BE2C (cell line): ENCODE results near the gene MEX3D.

Source experiments
- DNase-seq: peaks from one replicate; pipeline ENCODE4 v3.0.0-alpha.2; 2020
- H3K27me3 ChIP-seq: fragments of 250-450 bp; sonication (Bioruptor Pico); 2 replicates; pipeline ENCODE4 v1.5.1; 2020; ENCODE audit warnings: mild to moderate bottlenecking
- H3K36me3 ChIP-seq: fragments of 250-450 bp; sonication (Bioruptor Pico); 2 replicates; pipeline ENCODE4 v1.5.1; 2020; ENCODE audit warnings: mild to moderate bottlenecking
- H3K4me1 ChIP-seq: fragments of 250-450 bp; sonication (Bioruptor Pico); 2 replicates; pipeline ENCODE4 v1.5.1; 2020
- H3K4me3 ChIP-seq: 2 replicates; pipeline ENCODE4 v1.5.1; 2011; ENCODE audit warnings: low read depth, low read length
- H3K9me3 ChIP-seq: fragments of 250-450 bp; sonication (Bioruptor Pico); 2 replicates; pipeline ENCODE4 v1.5.1; 2020
- TF ChIP-seq, protein P1 (sequence below): IDR thresholded peaks from 2 replicates; pipeline ENCODE4 v1.5.1; 2012; ENCODE audit warnings: mild to moderate bottlenecking, low read depth, low read length

Gene MEX3D

DNA sequence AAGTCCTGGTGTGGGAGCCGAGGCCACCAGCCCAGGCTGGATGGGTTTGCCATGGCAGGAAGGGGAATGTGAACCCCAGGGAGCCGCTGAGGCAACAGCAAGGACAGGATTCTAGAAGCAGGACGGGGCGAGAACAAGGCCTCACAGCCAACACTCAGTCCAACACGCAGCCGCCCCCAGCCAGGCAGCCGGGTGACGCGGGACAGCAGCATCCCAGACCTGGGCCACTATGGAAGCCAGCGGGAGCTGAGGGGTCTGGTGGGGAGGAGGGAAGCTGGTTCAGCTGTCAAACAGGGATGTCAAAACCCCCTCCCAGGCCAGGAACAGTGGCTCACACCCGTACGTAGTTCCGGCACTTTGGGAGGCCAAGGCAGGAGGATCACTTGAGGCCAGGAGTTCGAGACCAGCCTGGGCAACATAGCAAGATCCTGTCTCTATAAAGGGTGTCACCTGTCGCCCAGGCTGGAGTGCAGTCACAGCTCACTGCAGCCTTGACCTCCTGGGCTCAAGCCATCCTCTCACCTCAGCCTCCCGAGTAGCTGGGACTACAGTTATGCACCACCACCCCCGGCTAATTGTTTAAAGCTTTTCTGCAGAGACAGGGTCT, 6.8 kb downstream of the MEX3D start:
- TF ChIP-seq, protein P1, sequence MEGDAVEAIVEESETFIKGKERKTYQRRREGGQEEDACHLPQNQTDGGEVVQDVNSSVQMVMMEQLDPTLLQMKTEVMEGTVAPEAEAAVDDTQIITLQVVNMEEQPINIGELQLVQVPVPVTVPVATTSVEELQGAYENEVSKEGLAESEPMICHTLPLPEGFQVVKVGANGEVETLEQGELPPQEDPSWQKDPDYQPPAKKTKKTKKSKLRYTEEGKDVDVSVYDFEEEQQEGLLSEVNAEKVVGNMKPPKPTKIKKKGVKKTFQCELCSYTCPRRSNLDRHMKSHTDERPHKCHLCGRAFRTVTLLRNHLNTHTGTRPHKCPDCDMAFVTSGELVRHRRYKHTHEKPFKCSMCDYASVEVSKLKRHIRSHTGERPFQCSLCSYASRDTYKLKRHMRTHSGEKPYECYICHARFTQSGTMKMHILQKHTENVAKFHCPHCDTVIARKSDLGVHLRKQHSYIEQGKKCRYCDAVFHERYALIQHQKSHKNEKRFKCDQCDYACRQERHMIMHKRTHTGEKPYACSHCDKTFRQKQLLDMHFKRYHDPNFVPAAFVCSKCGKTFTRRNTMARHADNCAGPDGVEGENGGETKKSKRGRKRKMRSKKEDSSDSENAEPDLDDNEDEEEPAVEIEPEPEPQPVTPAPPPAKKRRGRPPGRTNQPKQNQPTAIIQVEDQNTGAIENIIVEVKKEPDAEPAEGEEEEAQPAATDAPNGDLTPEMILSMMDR: no peak
- no peak overlapping the region for H3K4me3 ChIP-seq
- H3K36me3 ChIP-seq: peaks cover 50% of the 10 kb centered on the region
- H3K27me3 ChIP-seq: no peaks in the 10 kb centered on the region
- DNase-seq: no peak
- no peaks in the 10 kb centered on the region for H3K9me3 ChIP-seq
- H3K4me1 ChIP-seq: no peaks in the 10 kb centered on the region

DNA sequence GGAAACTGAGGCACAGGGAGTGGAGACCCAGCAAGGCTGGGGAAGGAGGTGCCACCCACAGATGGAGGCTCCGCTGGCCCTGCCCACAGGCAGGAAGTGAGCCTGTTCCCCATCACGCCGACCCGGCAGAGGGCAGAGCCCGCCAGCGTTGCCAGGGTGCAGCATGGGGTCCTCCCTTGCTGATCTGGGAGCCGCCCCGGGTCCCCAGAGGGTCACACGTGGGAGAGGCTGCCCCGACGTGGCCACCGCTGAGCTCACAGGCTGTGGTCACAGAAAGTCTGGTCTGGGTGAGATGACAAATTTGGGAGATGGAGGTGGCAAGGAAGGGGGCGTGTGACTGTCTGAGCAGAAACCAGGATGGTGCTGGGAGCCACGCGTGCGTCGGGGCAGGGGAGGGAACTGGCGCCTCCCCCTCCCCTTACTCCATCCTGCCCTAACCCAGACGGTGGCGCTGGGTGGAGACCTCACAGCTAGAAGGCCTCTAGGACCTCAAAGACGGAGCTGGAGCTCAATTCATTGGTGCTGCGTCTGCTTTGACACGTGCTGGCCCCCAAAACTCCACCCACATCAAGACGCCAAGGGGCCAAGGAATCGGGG, 7.7 kb downstream of the MEX3D start:
- H3K27me3 ChIP-seq: no peaks in the 10 kb centered on the region
- H3K4me3 ChIP-seq: no peak overlapping the region
- H3K36me3 ChIP-seq: peaks cover 45% of the 10 kb centered on the region
- H3K4me1 ChIP-seq: no peaks in the 10 kb centered on the region
- TF ChIP-seq, protein P1: no peak
- no peaks in the 10 kb centered on the region for H3K9me3 ChIP-seq
- no peak for DNase-seq

DNA sequence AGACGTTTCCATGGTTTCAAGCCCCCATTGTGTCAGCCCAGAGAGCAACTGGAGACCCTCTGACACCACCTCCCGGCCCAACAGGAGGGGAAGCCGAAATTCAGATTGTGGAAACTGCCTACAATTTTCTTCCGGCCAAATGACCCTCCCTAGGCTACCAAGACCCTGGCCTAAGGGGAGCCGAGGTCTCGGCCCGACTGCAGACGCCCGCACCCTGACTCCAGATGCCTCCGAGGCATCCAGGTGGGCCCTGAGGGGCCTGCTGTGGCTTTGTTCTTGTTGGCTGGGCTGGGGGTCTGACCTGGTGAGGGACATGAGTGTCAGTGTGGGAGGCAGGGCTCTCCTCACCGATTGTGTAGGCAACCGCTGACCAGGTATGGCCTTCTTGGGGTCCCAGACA, 9.6 kb downstream of the MEX3D start:
- TF ChIP-seq, protein P1: no peak
- Histone ChIP-seq H3K4me3 (no peak overlapping the region), H3K9me3 (no peaks in the 10 kb centered on the region), H3K27me3 (no peaks in the 10 kb centered on the region), H3K4me1 (no peaks in the 10 kb centered on the region), H3K36me3 (peaks cover 41% of the 10 kb centered on the region)
- DNase-seq: no peak

DNA sequence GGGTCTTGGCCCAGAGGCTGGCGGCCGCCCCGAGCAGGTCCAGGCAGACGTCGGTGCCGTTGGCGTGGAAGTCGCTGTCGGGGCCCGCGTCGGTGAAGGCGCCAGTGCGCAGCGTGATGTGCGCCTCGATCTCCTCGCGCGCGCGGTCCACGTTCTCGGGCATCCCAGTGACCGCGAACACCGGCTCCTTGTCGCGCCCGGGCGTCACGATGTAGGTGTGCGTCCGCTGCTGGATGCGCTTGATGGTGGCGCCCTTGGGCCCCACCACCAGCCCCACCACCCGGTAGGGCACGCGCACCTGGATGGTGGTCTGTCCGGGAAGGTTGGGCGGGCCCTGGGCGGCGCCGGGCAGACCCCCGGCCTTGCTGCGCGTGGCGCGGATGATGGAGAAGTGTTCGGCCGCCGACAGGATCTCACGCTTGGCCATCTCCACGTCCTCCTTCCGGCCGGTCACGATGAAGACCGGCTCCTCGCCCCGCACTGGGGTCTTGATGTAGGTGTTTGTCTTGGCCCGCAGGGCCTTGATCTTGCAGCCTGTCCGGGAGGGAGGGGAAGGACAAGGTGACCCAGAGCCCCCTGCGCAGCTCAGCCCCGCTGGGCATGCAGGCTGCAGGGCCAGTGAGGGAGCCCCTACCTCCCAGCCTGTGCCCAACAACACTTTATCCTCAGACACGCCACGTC, 11.6 kb downstream of the MEX3D start:
- no peak overlapping the region for H3K4me3 ChIP-seq
- no peaks in the 10 kb centered on the region for H3K27me3 ChIP-seq
- peaks cover 27% of the 10 kb centered on the region for H3K36me3 ChIP-seq
- TF ChIP-seq, protein P1: no peak
- DNase-seq: no peak
- H3K4me1 ChIP-seq: no peaks in the 10 kb centered on the region
- no peaks in the 10 kb centered on the region for H3K9me3 ChIP-seq

DNA sequence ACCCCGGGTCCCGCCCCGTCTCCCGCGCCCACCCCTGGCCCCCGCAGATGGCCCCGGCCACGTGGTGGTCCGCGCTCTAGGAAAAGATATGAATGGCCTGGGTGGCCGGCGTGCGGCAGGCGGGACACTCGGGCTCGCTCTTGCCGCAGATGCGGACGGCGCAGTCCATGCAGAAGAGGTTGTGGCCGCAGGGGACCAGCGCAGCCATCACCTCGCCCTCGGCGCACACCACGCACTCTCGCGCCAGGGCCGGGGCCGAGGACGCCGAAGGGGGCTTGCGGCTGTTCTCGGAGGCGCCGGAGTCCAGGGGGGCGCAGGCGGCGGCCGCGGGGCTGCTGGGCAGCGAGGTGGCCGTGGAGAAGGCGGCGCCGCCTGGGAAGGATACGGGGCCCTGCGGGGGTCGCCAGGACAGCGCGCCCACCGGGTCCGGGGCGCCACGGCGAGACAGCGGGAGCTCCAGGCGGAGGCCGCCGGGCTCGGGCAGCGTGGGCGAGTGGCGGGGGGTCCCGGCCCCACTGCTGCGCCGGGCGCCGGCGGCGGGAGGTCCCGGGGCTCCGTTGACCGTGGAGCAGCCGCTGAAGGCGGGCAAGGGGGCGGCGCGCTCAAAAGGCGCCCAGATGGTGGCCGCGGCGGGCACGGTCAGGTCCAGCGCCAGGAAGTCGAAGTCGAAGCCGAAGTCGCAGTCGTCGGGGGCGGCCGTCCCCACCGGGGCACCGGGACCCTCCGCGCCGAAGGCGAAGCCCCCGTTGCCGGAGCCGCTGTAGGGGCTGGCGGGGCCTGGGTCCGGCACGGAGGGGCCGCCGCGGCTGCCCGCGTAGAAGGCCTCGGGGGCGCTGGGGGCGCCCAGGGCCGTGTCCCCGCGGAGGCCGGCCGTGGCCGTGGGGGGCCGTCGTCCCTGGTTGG, 12.4 kb downstream of the MEX3D start:
- peaks cover 21% of the 10 kb centered on the region for H3K36me3 ChIP-seq
- H3K27me3 ChIP-seq: no peaks in the 10 kb centered on the region
- TF ChIP-seq, protein P1: no peak
- H3K9me3 ChIP-seq: no peaks in the 10 kb centered on the region
- H3K4me1 ChIP-seq: no peaks in the 10 kb centered on the region
- no peak for DNase-seq
- no peak overlapping the region for H3K4me3 ChIP-seq
